Cardiac muscle cell (in vitro differentiated cells and primary cell): Measurements from ENCODE around the gene CTNND2. TPM values are rescaled to one million over a fixed set of nuclear protein-coding genes. Genes with fewer than 3 reads are reported as not detected.

Experiments used
- DNase-seq, 2 donors: peaks; one replicate each; pipeline versions ENCODE4 v3.0.0 to v3.0.0-alpha.2; 2010 to 2017; ENCODE audit warnings: low read depth in 1 of 2, low spot score in 1 of 2
- H3K27ac ChIP-seq: fragments of 200-600 bp; sonication (generic); 2 replicates; pipeline ENCODE4 v1.5.1; 2016
- H3K27me3 ChIP-seq: fragments of 200-600 bp; sonication (generic); 2 replicates; pipeline ENCODE4 v1.6.0; 2016; ENCODE audit warnings: control low read depth
- H3K36me3 ChIP-seq: fragments of 200-600 bp; sonication (generic); 2 replicates; pipeline ENCODE4 v1.5.1; 2016; ENCODE audit warnings: control low read depth
- H3K4me1 ChIP-seq: fragments of 200-600 bp; sonication (generic); 2 replicates; pipeline ENCODE4 v1.8.1; 2017; ENCODE audit warnings: low read depth, mild to moderate bottlenecking, mixed run types
- H3K4me3 ChIP-seq: fragments of 200-600 bp; sonication (generic); 2 replicates; pipeline ENCODE4 v1.5.1; 2016; ENCODE audit warnings: mild to moderate bottlenecking
- H3K9me3 ChIP-seq: fragments of 200-600 bp; sonication (generic); 2 replicates; pipeline ENCODE4 v1.5.1; 2017; ENCODE audit warnings: low read depth, mild to moderate bottlenecking, control low read depth
- CTCF ChIP-seq: IDR thresholded peaks from 2 replicates; pipeline ENCODE4 v1.5.1; 2012; ENCODE audit warnings: low read depth, mild to moderate bottlenecking, low read length
- polyA plus RNA-seq: library from polyadenylated mRNA; unstranded; fragments of >200 nt; fragmentation: Nextera tagmentation; extraction: Ambion mirVana; gene quantifications from 2 replicates; pipeline ENCODE4 v1.2.1, GENCODE V29; 2016
- total RNA-seq: library from RNA; depleted of rRNA; stranded (reverse); fragments of >200 nt; gene quantifications from 2 replicates; pipeline ENCODE4 v1.2.3, GENCODE V29; 2016

CTNND2 gene
- total and polyA plus RNA-seq, 2 experiments from 2014 or later, result 11.0 to 12.7 TPM

- no peaks in the 10 kb centered on the region for H3K9me3 ChIP-seq
- H3K36me3 ChIP-seq, result no peaks in the 10 kb centered on the region
- no peak overlapping the region for H3K27ac ChIP-seq
- DNase-seq, result no peak
- no peaks in the 10 kb centered on the region for H3K4me1 ChIP-seq
- H3K4me3 ChIP-seq, result no peak overlapping the region
- H3K27me3 ChIP-seq, result no peaks in the 10 kb centered on the region
- TF ChIP-seq CTCF, result no peak
Measured at GRCh38 chr5:11878814-11879213, 25.4 kb downstream of the CTNND2 start.

GRCh38 chr5:11873587-11873986 lies 30.7 kb downstream of the CTNND2 start:
- H3K36me3 ChIP-seq, result no peaks in the 10 kb centered on the region
- no peaks in the 10 kb centered on the region for H3K27me3 ChIP-seq
- H3K27ac ChIP-seq, result no peak overlapping the region
- no peak overlapping the region for H3K4me3 ChIP-seq
- no peak for DNase-seq
- H3K9me3 ChIP-seq, result no peaks in the 10 kb centered on the region
- no peak for TF ChIP-seq CTCF
- no peaks in the 10 kb centered on the region for H3K4me1 ChIP-seq

DNA sequence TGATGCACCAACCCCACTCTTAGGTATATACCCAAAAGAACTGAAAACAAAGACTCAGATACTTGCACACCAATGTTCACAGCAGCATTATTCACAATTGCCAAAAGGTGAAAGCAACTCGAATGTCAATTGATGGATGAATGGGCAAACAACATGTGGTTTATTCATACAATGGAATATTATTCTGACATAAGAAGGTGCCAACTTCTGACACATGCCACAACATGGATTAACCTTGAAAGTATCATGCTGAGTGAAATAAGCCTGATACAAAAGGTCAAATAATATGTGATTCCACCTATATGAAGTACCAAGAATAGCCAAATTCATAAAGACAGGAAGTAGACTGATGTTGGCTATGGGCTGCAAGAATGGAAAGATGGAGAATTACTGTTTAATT lies 35.0 kb downstream of the CTNND2 start:
- DNase-seq, result no peak
- Histone ChIP-seq H3K4me1 (no peaks in the 10 kb centered on the region), H3K4me3 (no peak overlapping the region), H3K27ac (no peak overlapping the region), H3K27me3 (no peaks in the 10 kb centered on the region), H3K9me3 (no peaks in the 10 kb centered on the region), H3K36me3 (no peaks in the 10 kb centered on the region)
- no peak for TF ChIP-seq CTCF

DNA sequence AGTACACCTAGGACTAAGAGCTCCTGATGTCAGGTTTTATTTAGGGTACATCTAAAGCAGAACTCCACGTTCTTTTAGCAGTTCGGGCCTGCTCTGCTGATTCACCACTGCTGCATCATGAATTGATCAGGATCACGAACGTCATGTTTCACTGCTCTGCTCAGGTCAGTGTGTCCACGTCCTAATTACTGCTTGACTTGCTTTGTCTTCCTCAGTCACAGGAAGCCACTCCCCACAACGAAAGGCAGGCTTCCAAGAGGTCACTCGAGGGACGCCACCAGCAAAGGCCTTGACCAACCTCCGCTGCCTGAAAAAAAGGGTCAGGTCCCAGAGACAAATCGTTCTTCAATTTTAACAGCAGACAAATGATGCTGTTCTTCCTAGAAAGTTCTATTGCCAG lies 40.3 kb downstream of the CTNND2 start:
- H3K27ac ChIP-seq, result no peak overlapping the region
- no peaks in the 10 kb centered on the region for H3K36me3 ChIP-seq
- no peaks in the 10 kb centered on the region for H3K27me3 ChIP-seq
- DNase-seq, result no peak
- no peaks in the 10 kb centered on the region for H3K9me3 ChIP-seq
- no peak for TF ChIP-seq CTCF
- no peaks in the 10 kb centered on the region for H3K4me1 ChIP-seq
- H3K4me3 ChIP-seq, result no peak overlapping the region

DNA sequence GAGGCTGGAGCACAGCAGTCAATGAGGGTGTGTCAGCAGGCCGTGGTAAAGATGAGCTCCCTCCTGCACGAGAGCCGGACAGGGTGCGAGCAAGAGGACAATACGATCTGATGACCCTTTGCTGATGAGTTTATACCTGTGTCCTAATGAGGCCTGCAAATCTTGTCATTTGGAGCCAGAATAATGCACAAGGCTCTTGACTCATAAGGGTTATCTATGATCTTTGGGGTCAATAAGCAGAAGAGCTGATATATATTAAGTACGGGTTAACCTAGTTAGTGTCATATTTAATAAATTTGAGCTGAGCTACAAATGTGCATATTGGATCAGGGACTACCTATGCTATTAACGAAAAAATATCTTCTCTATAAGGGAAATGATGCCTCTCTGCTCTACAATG lies 46.9 kb downstream of the CTNND2 start:
- H3K4me1 ChIP-seq, result no peaks in the 10 kb centered on the region
- H3K27me3 ChIP-seq, result no peaks in the 10 kb centered on the region
- no peak for DNase-seq
- H3K4me3 ChIP-seq, result no peak overlapping the region
- TF ChIP-seq CTCF, result no peak
- no peaks in the 10 kb centered on the region for H3K36me3 ChIP-seq
- no peaks in the 10 kb centered on the region for H3K9me3 ChIP-seq
- H3K27ac ChIP-seq, result no peak overlapping the region

DNA sequence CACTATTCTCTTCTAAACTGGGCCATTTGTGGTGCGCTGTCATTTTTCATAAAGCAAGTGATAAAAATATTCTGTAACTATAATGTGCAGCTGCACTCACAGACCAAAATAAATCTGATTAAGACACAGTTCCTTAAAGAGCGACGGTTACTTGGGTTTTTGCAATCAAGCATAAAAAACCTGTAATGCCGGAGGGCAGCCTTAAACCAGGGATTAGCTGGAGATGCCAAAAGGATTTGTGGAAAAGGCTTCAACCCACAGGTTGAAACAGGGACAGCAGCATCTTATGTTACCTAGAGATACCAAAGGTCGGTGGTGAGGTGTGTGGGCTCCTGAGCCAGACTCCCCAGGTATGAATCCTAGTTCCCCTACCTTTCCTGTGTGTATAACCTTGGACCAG lies 49.3 kb downstream of the CTNND2 start:
- Histone ChIP-seq H3K36me3 (no peaks in the 10 kb centered on the region), H3K4me3 (no peak overlapping the region), H3K4me1 (no peaks in the 10 kb centered on the region), H3K9me3 (no peaks in the 10 kb centered on the region), H3K27ac (no peak overlapping the region), H3K27me3 (no peaks in the 10 kb centered on the region)
- TF ChIP-seq CTCF, result no peak
- no peak for DNase-seq
